Hepatocyte (in vitro differentiated cells): ENCODE data around the gene RPUSD2.

ENCODE experiments used
- CTCF ChIP-seq: fragments of 200-600 bp; sonication (generic); IDR thresholded peaks from 2 replicates; pipeline ENCODE4 v1.5.1; 2016; ENCODE audit warnings: antibody characterized with exemption, mild to moderate bottlenecking; ENCODE audit not compliant: poor library complexity
- EZH2 ChIP-seq: fragments of 200-600 bp; sonication (generic); IDR thresholded peaks from 2 replicates; pipeline ENCODE4 v1.6.1; 2016; ENCODE audit warnings: antibody characterized with exemption, mild to moderate bottlenecking, borderline replicate concordance
- EZH2phosphoT487 ChIP-seq: fragments of 200-600 bp; sonication (generic); IDR thresholded peaks from one replicate; pipeline ENCODE4 v1.6.1; 2018; ENCODE audit warnings: antibody characterized with exemption, mild to moderate bottlenecking, low read depth, moderate library complexity; ENCODE audit not compliant: unreplicated experiment, severe bottlenecking

DNA sequence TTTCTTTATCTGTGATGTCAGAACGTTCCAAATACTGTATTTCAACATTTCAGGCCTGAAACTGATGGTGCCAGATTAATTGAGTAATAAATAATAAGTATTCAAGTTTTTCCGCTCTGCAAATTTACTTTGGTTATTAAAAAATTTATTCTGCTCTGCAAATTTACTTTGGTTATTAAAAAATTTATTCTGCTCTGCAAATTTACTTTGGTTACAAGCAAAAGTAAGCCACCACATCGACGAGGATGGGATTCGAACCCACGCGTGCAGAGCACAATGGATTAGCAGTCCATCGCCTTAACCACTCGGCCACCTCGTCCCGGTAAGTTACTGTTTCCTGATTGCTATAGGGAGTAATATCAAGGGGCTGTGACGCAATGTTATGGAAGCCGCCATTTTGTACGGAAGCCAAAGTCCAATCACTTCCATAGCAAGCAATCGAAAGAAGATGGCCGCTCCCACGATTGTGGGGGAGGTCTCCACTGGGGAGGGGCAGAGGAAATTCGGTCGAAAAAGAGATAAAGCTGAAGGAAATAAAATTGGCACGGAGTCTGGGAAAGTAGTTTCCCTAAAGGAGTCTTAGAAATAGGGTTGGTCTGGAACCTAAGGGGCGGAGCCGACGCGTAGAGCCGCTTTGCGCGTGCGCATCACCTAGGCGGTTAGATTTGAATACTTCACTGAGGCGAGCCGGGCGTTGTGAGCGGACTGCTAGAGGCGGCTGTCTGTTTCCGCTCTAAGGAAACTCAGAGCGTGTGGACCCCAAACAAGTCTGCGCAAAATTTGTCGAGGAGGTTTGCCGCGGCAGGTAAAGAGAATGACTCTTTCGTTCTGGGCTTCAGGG lies 24.7 kb downstream of the RPUSD2 start, which contains the start of gene KNL1:
- TF ChIP-seq EZH2 (no peak), CTCF (no peak), EZH2phosphoT487 (no peak)
